ENCODE measurements around the gene CD226.
"Not testable (repeated sequence)": the region's sequence is repeated elsewhere in the genome, so short reads cannot be mapped to it uniquely, and the experiment has no call there.

Gene CD226

DNA sequence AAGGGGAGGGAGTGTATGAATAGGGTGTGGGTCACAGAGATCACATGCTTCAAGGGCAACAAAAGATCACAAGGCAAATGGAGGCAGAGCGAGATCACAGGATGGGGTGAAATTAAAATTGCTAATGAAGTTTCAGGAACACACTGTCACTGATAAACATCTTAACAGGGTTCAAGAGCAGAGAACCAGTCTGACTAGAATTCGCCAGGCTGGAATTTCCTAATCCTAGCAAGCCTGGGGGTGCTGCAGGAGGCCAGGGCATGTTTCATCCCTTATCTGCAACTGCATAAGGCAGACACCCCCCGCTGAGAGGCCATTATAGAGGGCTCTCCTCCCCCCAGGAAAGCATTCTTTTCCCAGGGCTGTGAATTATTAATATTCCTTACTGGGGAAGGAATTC is 68.6 kb downstream of the CD226 start:
- not testable (repeated sequence) for H3K27ac ChIP-seq; DNase-seq (ENCODE audit: low read depth, low spot score)

- DNase-seq (ENCODE audit: low read depth, low spot score) = no peak
- no peak overlapping the region for H3K27ac ChIP-seq
Measured at GRCh38 chr18:69878213-69878933, 69.3 kb downstream of the CD226 start.

- H3K27ac ChIP-seq = no peak overlapping the region
Measured at GRCh38 chr18:69876490-69876889, 71.2 kb downstream of the CD226 start.

GRCh38 chr18:69874058-69874457 is 73.6 kb downstream of the CD226 start:
- DNase-seq (ENCODE audit: low read depth, low spot score) = no peak
- no peak overlapping the region for H3K27ac ChIP-seq

More at GRCh38 chr18:69876490-69876889, 71.2 kb downstream of the CD226 start:
- no peak for DNase-seq (ENCODE audit: low read depth, low spot score)

DNA sequence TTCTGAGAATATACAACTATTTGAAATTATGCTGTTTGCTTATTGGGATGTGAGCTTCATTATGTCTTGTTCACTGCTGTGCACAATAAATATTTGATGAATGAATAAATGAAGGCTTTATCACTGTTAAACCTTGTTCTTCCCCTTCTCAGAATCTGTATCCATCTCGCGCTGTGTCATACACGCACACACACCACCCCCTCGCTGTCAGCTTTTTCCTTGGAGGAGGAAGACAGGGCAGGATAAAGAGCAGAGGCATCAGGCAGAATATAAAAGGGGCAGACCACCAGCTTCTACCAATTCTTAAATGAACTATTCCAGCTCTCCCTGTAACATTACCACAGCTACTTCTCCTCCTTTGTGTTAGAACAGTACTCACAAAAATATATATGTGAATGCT is 75.0 kb downstream of the CD226 start:
- no peak overlapping the region for H3K27ac ChIP-seq
- no peak for DNase-seq (ENCODE audit: low read depth, low spot score)

- DNase-seq (ENCODE audit: low read depth, low spot score) = no peak
- H3K27ac ChIP-seq = no peak overlapping the region
Measured at GRCh38 chr18:69871363-69871762, 76.3 kb downstream of the CD226 start.

DNA sequence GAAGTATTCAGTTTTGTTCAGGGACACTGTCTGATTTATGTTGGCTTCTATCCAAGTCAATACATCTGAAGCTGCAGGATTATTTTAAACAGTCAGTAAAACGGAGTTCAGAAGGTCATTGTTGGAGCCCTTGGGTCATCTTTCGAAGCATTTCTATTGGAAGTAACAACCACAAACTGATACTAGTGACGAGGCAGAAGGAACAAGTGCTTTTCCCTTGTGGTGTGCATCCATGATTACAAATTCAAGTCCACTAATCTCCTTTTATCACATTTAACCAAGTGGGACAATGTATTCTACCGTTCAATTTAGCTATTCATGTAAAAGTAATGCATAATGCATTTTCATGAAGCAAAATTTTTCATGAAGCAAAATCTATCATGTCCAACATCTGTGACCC is 76.9 kb downstream of the CD226 start:
- DNase-seq (ENCODE audit: low read depth, low spot score) = no peak
- no peak overlapping the region for H3K27ac ChIP-seq

- DNase-seq (ENCODE audit: low read depth, low spot score) = no peak
- no peak overlapping the region for H3K27ac ChIP-seq
Measured at GRCh38 chr18:69866212-69866611, 81.5 kb downstream of the CD226 start.

- H3K27ac ChIP-seq = no peak overlapping the region
- no peak for DNase-seq (ENCODE audit: low read depth, low spot score)
Measured at GRCh38 chr18:69865776-69866175, 81.9 kb downstream of the CD226 start.

DNA sequence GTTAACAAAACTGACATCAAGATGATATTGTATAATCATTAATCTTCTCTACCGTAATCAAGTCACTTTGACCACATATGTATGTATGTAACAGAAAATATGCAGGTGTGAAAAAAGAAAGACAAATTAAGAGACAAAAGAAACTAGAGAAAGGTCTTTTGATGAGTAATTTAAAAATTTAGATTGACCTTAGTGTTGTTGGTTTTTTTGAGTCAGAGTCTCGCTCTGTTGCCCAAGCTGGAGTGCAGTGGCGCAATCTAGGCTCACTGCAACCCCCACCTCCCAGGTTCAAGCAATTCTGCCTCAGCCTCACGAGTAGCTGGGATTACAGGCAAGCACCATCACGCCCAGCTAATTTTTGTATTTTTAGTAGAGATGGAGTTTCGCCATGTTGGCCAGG is 82.9 kb downstream of the CD226 start:
- not testable (repeated sequence) for H3K27ac ChIP-seq; DNase-seq (ENCODE audit: low read depth, low spot score)

DNA sequence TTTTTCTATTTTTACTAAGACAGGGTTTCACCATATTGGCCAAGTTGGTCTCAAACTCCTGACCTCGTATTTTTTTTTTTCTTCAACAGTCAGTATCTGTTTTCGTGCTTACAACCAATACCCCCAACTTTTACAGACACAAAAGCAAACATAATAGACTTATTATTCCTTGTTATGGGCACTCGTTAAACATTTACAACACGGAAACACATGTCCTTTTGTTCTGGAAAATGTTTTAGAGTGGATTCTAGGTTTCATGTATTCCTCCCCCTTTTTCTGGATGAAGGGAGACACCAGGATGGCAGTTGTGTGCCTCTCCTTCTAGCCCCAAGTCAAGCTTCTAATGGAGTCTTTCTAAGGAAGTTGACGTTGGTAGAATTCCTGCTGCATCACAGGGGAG is 88.8 kb downstream of the CD226 start:
- no peak overlapping the region for H3K27ac ChIP-seq
- no peak for DNase-seq (ENCODE audit: low read depth, low spot score)

GRCh38 chr18:69854455-69854854 is 93.2 kb downstream of the CD226 start:
- H3K27ac ChIP-seq = no peak overlapping the region
- DNase-seq (ENCODE audit: low read depth, low spot score) = no peak

GRCh38 chr18:69853051-69853450 is 94.6 kb downstream of the CD226 start:
- no peak overlapping the region for H3K27ac ChIP-seq
- no peak for DNase-seq (ENCODE audit: low read depth, low spot score)

- H3K27ac ChIP-seq = no peak overlapping the region
- DNase-seq (ENCODE audit: low read depth, low spot score) = no peak
Measured at GRCh38 chr18:69845593-69846506, 101.8 kb downstream of the CD226 start.

GRCh38 chr18:69844656-69845055 is 103.0 kb downstream of the CD226 start:
- H3K27ac ChIP-seq = no peak overlapping the region
- no peak for DNase-seq (ENCODE audit: low read depth, low spot score)

DNA sequence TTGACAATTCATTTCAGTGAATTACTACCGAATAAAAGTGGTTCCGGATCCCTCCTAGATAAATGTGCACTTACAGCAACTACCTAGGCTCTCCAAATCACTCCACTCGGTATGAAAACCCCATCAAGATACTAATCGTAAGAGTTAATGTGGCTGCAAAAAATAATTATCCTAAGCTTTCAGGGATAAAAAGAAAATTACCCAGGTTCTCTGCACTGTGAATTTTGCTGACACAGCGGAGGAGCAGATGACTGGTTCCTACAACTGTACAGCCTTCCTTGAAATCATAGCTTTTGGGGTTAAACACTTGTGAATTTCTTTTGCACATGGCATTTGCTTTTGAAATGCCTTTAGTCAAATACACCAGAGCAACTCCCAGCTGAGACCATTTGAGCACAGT is 104.7 kb downstream of the CD226 start:
- H3K27ac ChIP-seq = no peak overlapping the region
- DNase-seq (ENCODE audit: low read depth, low spot score) = no peak

GRCh38 chr18:69841117-69841516 is 106.6 kb downstream of the CD226 start:
- no peak for DNase-seq (ENCODE audit: low read depth, low spot score)
- no peak overlapping the region for H3K27ac ChIP-seq

DNA sequence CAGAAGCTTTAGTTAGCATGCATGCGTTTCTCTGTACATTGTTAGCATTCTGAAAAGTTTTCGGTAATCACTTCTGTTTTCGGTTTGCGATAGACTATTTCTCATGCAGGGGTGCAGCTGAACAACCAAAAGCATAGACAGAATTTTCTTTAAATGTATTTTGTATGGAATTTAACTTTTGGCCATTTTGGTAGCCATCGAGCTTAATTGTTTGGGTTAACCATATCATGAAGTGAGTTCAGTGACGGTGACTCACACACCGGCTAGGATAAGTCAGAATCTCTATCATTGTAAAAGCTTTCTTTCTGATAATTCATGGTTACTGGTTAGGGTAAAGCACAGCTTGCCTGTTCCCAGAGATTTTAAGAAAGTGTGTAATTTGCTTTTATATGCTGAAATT is 107.2 kb downstream of the CD226 start:
- DNase-seq (ENCODE audit: low read depth, low spot score) = no peak

GRCh38 chr18:69840001-69840400 is 107.7 kb downstream of the CD226 start:
- H3K27ac ChIP-seq = no peak overlapping the region
- DNase-seq (ENCODE audit: low read depth, low spot score) = no peak

More for the DNA sequence above, 107.2 kb downstream of the CD226 start:
- H3K27ac ChIP-seq = no peak overlapping the region

- no peak overlapping the region for H3K27ac ChIP-seq
- no peak for DNase-seq (ENCODE audit: low read depth, low spot score)
Measured at GRCh38 chr18:69839497-69839896, 108.2 kb downstream of the CD226 start.

DNA sequence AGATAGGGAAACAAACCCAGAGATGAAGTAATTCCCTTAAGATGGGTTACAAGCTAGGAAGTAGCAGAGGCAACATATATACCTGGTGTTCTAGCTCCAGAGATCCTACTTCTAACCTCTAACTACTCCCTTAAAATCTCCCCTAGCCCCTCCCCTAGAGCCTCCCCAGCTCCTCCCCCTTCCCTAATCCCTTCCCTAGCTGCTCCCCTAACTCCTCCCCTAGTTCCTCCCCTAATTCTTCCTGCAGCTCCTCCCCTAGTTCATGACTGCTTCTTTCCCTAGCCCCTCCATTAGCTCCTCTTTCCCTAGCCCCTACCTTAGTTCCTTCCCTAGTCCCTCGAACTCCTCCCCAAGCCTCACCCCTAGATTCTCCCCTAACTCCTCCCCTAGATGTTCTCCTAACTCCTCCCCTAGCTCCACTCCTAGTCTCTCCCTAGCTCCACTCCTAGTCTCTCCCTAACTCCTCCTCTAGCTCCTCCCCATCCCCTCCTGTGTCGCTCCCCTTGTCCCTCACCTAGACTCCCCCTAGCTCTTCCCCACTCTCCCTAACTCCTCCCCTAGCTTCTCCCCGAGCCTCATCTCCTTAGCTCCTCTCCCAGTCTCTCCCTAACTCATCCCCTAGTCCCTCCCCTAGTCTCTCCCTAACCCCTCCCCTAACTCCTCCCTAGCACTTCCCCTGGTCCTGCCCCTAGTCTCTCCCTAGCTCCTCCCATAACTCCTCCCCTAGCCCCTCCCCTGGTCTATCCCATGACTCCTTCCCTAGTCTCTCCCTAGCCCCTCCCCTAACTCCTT is 108.9 kb downstream of the CD226 start:
- DNase-seq (ENCODE audit: low read depth, low spot score) = no peak

More for the DNA sequence above, 108.9 kb downstream of the CD226 start:
- H3K27ac ChIP-seq = no peak overlapping the region

Measured in epithelial cell of prostate (primary cell).